Smooth muscle cell of the pulmonary artery (primary cell): ENCODE results near the gene RIMS4. TPM values are rescaled to one million over a fixed set of nuclear protein-coding genes. Genes with fewer than 3 reads are reported as not detected.

Source experiments
- total RNA-seq: library from RNA; depleted of rRNA; stranded (reverse); fragments of >200 nt; gene quantifications from 2 replicates; pipeline ENCODE4 v1.2.3, GENCODE V29; 2014

The RIMS4 gene
- total RNA-seq: 0.39 and 1.3 TPM in 2 replicates

DNA sequence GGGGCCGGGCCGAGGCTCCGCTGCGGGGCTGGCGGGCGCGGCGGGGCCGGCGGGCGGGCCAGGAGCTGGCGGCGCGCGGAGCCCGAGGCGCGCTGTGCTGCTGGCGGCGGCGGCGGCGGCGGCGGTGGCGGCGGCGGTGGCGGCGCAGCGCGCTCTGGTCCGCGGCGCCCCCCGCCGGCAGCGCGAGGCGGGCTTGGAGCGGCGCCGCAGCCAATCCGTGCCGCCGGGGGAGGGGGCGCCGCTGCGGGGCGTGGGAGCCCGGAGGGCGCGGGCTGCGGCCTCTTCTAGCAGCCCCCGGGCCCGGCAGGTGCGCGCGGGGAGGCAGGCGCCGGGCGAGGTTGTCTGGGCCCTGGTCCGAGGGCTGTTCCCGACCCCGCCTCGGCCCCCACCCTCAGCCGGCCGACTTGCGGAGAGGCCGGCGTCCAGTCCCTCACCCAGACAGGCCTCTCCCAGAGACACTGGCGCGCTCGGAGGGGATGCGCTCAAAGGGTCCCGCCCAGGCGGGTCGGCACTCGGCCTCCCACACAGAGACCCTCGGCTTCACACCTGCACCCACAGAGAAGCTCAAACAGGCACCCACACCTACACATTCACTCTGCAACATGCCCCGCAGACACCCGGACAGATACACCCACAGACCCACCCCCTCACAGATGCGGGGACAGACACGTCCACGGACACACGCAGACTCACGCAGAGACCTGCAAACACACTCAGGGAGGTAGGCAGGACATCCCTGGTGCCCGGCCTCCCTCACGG, at the start of gene RIMS4:
RIMS4 (minus strand) TSS at position 156 of the 759 bp plus-strand sequence. CDS start 275 bp downstream, outside the sequence.

DNA sequence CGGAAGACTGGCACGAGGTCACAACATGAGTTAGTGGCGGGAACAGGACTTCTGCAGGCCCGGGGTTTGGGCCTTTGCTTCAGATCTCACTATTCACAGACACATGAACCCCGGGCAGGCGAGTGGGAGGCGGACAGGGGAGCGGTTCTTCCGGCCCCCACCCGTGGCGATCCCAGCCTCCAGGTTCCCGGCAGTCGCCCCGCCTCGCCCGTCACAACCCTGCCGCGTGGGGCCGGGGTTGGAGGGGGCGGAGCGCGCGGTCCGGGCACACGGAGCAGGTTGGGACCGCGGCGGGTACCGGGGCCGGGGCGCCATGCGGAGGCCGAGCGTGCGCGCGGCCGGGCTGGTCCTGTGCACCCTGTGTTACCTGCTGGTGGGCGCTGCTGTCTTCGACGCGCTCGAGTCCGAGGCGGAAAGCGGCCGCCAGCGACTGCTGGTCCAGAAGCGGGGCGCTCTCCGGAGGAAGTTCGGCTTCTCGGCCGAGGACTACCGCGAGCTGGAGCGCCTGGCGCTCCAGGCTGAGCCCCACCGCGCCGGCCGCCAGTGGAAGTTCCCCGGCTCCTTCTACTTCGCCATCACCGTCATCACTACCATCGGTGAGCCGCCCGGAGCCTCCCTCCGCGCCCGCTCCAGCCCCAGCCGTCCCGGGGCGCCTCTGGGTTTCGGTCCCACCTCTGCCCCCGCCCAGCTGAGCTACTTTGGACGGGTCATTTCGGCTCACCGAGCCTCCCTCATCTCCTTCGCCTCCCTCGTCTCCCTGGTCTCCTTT, 64.6 kb downstream of the RIMS4 start, which contains the start of gene KCNK15:
KCNK15 (plus strand) TSS at position 268 of the 769 bp plus-strand sequence; CDS start at position 314, 46 bp downstream.

DNA sequence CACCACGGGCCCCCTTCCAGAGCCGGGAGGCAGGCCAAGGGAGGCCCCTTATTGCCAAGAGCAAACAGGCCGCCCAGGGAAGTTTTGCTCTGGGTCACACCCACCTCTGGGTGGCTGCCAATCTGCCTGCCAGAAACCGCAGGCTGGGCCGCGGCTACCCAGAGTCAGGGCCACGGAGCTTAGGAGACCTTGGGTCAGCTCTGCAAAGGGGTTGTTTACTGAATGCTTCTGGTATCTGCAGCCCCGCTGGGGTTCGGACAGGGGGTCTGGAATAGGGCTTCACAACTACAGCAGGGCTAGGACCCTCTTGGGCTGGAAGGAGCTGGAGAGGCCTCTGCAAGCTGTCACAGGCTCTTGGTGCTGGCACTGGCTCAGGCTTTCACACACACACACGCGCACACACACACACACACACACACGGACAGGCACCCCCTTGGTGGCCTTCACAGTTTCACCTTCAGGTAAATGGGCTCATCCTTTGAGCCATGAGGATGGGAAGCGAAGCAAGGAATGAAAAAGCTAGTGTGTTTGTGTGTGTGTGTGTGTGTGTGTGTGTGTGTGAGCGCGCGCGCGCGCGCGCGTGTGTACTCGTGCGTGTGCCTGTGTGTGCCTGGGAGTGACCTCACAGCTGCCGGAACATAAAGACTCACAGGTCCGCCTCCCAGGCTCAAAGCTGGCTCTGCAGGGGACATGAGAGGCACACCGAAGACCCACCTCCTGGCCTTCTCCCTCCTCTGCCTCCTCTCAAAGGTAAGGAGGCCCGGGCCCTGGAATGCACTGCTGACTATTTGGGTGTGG, 95.4 kb downstream of the RIMS4 start, which contains the start of gene CCN5:
CCN5 (plus strand) TSS at position 669 of the 798 bp plus-strand sequence; CDS start at position 691, 22 bp downstream.

Other genes with a start within 250 kb of the RIMS4 start
- 42.1 and 61.0 TPM in 2 replicates for gene PKIG, start 228.0 kb downstream of the RIMS4 start, total RNA-seq
- gene ADA, start 158.8 kb downstream of the RIMS4 start, total RNA-seq: 12.0 and 45.0 TPM in 2 replicates
- 3.0 and 36.4 TPM in 2 replicates for gene CCN5, start 95.2 kb downstream of the RIMS4 start, total RNA-seq
- 4.8 and 15.8 TPM in 2 replicates for gene KCNK15, start 64.7 kb downstream of the RIMS4 start, total RNA-seq
- gene YWHAB, start 75.2 kb upstream of the RIMS4 start, total RNA-seq: 109 and 120 TPM in 2 replicates
- 9.9 and 19.4 TPM in 2 replicates for gene PABPC1L, start 99.5 kb upstream of the RIMS4 start, total RNA-seq
- 12.0 and 21.7 TPM in 2 replicates for gene TOMM34, start 149.9 kb upstream of the RIMS4 start, total RNA-seq
- 29.5 and 38.2 TPM in 2 replicates for gene STK4, start 156.0 kb upstream of the RIMS4 start, total RNA-seq